ENCODE data around the gene FN3KRP. TPM values are rescaled to one million over a fixed set of nuclear protein-coding genes. Genes with fewer than 3 reads are reported as not detected.

FN3KRP gene
- total RNA-seq, 4 donors from 2014 or later, result 9.3 to 122 (median 16.2) TPM

- intact Hi-C loops (cut with DNase I), result loop anchor here (5.0 kb wide), 1 partner anchor 99 kb away; no protein-coding TSS in a partner anchor
- no peak overlapping the region for H3K4me3 ChIP-seq (replicated peaks in 1 of 3)
- TF ChIP-seq CTCF (IDR thresholded peaks at IDR 0.05) (peak in 4 of 6 experiments; percentile 49 to 59 (median 54)), POLR2A (IDR thresholded peaks at IDR 0.05) (no peak)
- DNase-seq, result peak; percentile 72 to 80
- no peaks in the 10 kb centered on the region for H3K27me3 ChIP-seq
- no peaks in the 10 kb centered on the region for H3K9me3 ChIP-seq
- no peaks in the 10 kb centered on the region for H3K36me3 ChIP-seq
- 49 to 64% methylated on average over 5 to 11 of the region's 20 CpGs for WGBS, 2 donors
- H3K4me1 ChIP-seq, result peaks cover 4 to 16% of the 10 kb centered on the region in 2 donors
- peak overlapping the region in 1 of 3 donors; percentile 57 for H3K27ac ChIP-seq
Observed at GRCh38 chr17:82668631-82669099, 47.8 kb upstream of the FN3KRP start.

- 92 to 93% methylated on average over 19 of the region's 19 CpGs for WGBS, 2 donors
- H3K4me3 ChIP-seq (replicated peaks in 1 of 3), result no peak overlapping the region
- H3K36me3 ChIP-seq, result no peaks in the 10 kb centered on the region
- TF ChIP-seq POLR2A (IDR thresholded peaks at IDR 0.05), result no peak
- no peak for TF ChIP-seq CTCF (IDR thresholded peaks at IDR 0.05)
- no peak for DNase-seq
- no peaks in the 10 kb centered on the region for H3K27me3 ChIP-seq
- intact Hi-C loops (cut with DNase I), result no loop called here
- H3K4me1 ChIP-seq, result peaks cover 4 to 16% of the 10 kb centered on the region in 2 donors
- no peaks in the 10 kb centered on the region for H3K9me3 ChIP-seq
- H3K27ac ChIP-seq, result peak overlapping the region; percentile 57 to 76 (median 66)
Observed at GRCh38 chr17:82670661-82671450, 45.6 kb upstream of the FN3KRP start.

- Histone ChIP-seq H3K4me3 (replicated peaks in 1 of 3) (no peak overlapping the region), H3K36me3 (no peaks in the 10 kb centered on the region), H3K27me3 (no peaks in the 10 kb centered on the region), H3K9me3 (no peaks in the 10 kb centered on the region), H3K4me1 (no peaks in the 10 kb centered on the region), H3K27ac (no peak overlapping the region)
- DNase-seq, result no peak
- TF ChIP-seq POLR2A (IDR thresholded peaks at IDR 0.05) (no peak), CTCF (IDR thresholded peaks at IDR 0.05) (no peak)
- 74 to 79% methylated on average over 20 of the region's 20 CpGs for WGBS, 2 donors
- intact Hi-C loops (cut with DNase I), result no loop called here
Observed at GRCh38 chr17:82674656-82675475, 41.6 kb upstream of the FN3KRP start.

GRCh38 chr17:82675476-82676245 lies 40.8 kb upstream of the FN3KRP start:
- intact Hi-C loops (cut with DNase I), result no loop called here
- H3K9me3 ChIP-seq, result no peaks in the 10 kb centered on the region
- 88 to 91% methylated on average over 18 of the region's 18 CpGs for WGBS, 2 donors
- H3K27ac ChIP-seq, result no peak overlapping the region
- no peak for DNase-seq
- TF ChIP-seq POLR2A (IDR thresholded peaks at IDR 0.05), result no peak
- no peak for TF ChIP-seq CTCF (IDR thresholded peaks at IDR 0.05)
- no peaks in the 10 kb centered on the region for H3K4me1 ChIP-seq
- H3K27me3 ChIP-seq, result no peaks in the 10 kb centered on the region
- no peaks in the 10 kb centered on the region for H3K36me3 ChIP-seq
- H3K4me3 ChIP-seq (replicated peaks in 1 of 3), result no peak overlapping the region

Data from thyroid gland (tissue), 4 donors.